Activated gamma-delta T cell (primary cell): ENCODE results near the gene GRM3.
"Not testable (repeated sequence)": the region's sequence is repeated elsewhere in the genome, so short reads cannot be mapped to it uniquely, and the experiment has no call there.

ENCODE experiments used
- DNase-seq: peaks from one replicate; lab custom pipeline; 2025; lab: John Stamatoyannopoulos, UW
- total RNA-seq, 2 donors: gene quantifications; one replicate each; lab custom pipeline; 2026; lab: John Stamatoyannopoulos, UW

Gene GRM3
- total RNA-seq: 0 reads per million in 2 donors

GRCh38 chr7:86643561-86644281, at the start of gene GRM3:
Gene GRM3, plus strand, starts transcription at chr7:86643909. Its CDS starts 121,237 bp downstream, at chr7:86765146.
- no peak for DNase-seq

GRCh38 chr7:86598311-86598710, 45.4 kb upstream of the GRM3 start:
- DNase-seq: no peak

DNA sequence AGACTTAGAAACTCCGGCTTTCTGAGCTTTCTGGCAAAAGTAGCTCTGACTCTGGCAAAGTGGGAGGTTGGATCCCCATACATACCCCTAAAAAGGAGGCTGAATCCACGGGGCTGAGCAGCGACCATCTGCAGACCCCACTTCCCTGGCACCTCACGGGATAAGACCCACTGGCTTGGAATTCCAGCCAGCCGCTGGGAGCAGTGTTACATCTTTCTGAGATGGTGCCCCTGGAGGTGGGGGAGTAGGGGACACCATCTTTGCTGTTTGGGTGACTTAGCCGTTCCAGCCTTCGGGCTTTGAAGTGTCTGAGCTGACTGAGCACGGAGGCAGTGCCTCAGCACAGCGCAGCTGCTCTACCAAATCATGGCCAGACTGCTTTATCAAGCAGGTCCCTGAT, 45.0 kb upstream of the GRM3 start:
- DNase-seq: no peak

DNA sequence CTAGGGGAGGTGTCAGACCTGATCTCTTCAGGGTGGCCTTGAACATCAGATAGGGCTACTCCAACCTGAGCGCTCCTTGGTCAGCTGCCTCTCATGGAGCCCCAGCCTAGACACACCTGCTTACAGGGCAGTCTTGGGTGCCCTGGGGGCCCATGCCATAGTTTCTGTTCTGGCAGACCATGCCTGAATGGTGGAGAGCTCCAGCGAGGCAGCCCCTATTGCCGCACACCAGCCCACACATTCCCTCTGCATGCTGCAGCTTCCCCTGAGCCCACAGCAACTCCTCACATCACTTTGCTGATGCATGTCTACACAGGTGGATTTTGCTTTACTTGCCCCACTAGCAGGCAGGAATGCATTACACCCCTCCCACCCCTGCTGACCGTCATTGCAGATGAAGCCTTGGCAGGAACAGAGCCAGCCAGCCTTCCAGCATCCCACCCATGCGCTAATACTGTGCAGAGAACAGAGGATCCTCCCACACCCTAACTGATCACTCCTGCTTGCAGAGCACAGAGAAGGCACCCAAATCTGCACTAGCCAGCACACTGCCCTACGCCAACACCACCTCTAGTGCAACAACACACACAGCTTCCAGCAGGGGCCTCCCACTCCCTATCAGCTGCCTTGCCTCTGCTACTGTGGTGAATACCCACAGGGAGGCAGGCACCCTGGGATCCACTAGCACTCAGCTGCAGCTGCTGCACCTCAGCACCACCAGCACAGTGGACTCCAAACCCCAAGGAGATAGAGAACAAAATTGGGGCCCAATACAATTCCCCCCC, 43.0 kb upstream of the GRM3 start:
- DNase-seq: no peak

- DNase-seq: not testable (repeated sequence)
Measured at GRCh38 chr7:86615711-86616110, 28.0 kb upstream of the GRM3 start.

DNA sequence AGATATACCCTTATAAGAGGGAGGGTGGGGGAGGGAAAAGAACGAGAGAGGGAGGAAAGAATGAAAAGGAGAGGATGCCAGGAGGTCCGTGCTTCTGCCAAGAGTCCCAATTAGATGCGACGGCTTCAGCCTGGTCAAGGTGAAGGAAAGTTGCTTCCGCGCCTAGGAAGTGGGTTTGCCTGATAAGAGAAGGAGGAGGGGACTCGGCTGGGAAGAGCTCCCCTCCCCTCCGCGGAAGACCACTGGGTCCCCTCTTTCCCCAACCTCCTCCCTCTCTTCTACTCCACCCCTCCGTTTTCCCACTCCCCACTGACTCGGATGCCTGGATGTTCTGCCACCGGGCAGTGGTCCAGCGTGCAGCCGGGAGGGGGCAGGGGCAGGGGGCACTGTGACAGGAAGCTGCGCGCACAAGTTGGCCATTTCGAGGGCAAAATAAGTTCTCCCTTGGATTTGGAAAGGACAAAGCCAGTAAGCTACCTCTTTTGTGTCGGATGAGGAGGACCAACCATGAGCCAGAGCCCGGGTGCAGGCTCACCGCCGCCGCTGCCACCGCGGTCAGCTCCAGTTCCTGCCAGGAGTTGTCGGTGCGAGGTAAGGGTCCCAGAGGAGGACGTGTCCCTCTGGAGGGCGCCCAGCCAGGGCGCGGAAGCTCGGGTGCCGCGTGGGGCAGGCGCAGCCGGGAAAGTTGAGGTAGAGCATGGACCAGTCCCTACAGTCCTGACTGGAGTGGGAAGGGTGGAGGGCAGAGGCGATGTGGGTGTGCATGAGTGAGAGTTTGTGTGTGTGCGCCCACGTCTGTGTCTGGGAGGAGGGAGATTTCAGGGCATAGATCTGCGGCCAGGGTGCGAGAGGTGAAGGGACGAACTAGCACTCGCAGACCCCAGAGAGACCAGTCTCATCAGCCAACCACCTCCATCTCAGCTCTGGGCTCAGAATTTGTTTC, 844 bp downstream of the GRM3 start:
- no peak for DNase-seq

- no peak for DNase-seq
Measured at GRCh38 chr7:86645225-86645608, 1.5 kb downstream of the GRM3 start.

GRCh38 chr7:86645676-86646276, 2.1 kb downstream of the GRM3 start:
- DNase-seq: no peak

DNA sequence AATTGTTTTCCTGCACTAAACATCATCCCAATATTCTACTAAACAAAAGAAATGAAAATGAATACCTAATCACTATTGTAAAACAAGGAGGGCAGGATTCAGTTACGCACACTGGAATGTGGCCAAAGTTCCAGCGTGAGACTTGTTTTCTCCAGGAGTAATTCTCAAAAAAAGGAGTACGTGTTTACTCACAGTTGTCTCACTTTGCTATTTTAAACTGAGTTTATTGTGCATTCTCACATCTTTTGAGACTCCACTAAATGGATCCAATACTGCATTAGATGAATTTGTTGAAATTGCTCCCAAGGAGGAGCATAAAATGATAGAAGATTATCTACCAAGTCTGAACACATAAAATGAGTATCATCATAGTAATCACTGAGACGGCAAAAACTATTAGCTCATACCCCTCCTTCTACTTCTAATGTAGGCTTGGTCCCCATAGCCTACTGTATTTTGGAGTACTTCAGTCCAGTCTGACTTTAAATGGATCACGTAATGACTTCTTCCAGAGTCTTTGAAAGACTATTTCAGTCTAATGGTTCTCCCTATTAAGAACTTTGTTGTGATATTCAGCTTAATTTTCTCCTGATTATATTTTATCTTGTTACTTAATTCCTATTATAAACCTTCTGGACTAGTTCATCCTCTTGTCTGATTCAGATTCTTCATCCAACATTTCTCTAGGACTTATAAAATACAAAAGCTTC, 3.8 kb downstream of the GRM3 start:
- no peak for DNase-seq

GRCh38 chr7:86648169-86648568, 4.5 kb downstream of the GRM3 start:
- DNase-seq: no peak

DNA sequence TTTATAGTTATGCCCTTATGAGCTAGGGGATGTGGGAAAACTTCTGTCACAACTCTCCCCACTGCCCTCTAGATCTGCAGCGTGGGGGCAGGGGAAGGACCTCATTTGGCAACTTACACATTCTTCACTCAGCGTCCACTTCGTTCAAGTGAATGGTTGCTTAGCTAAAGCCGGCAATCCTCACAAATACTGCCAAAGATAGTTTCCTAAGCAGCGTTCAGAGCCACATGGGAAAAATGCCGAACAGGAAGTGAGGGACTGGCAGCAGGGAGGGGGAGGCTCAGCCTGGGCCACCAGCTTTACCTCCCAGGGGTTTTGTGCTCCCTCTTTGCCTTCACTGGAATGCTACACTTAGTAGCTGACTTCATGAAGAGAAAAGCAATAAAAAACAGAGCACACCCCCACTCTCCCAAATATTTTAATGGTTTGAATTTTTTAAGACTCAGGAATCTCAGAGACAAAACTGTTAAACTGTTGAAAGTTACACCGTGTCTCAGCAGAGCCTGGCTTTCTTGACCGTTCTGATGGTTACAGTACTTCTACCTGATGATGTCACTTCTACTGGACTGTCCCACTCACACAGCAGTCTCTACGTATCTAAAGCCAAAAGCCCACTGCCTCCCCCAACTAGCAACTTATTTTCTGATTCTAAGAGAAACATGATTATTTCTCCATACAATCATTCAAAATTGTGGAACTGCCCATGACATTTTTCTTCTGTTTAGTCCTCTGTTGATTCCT, 10.4 kb downstream of the GRM3 start:
- no peak for DNase-seq

DNA sequence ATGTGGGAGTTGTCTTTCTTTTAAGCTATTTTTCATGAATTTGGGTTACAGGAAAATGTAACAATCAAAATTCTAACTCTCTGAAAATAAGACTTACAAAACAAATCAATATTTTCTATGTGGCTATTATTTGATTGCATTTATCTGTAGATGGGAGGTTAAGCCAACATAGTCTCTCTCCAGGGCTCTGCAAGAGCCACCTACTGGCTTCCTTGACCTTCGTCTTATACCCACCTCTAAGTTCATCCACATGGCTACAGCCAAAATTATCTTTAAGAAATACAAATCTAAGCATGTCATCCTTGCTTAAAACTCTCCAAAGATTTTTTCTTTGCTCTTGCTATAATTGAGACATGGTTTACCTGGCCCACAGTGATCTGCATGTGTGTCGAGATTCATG, 14.2 kb downstream of the GRM3 start:
- no peak for DNase-seq

GRCh38 chr7:86660950-86661462, 17.3 kb downstream of the GRM3 start:
- DNase-seq: no peak

DNA sequence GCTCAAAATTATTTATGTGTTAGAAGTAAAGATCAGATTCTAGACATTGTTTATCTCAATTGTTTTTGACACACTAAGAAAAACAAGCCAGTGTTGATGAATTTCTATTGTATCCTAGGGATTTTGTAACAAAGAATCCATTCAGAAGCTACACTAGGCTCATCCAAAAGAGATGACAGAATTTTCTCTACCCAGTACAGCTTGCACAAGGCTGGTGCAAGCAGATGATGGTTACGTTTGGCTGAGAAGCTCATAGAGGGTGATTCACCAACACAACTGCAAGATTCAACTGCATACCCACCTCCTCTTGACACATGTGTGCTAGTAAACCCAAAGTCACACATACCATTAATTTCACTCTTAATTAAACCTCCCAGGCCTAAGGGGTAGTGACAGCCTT, 20.8 kb downstream of the GRM3 start:
- no peak for DNase-seq

- no peak for DNase-seq
Measured at GRCh38 chr7:86664991-86665390, 21.3 kb downstream of the GRM3 start.

GRCh38 chr7:86665669-86666068, 22.0 kb downstream of the GRM3 start:
- no peak for DNase-seq

DNA sequence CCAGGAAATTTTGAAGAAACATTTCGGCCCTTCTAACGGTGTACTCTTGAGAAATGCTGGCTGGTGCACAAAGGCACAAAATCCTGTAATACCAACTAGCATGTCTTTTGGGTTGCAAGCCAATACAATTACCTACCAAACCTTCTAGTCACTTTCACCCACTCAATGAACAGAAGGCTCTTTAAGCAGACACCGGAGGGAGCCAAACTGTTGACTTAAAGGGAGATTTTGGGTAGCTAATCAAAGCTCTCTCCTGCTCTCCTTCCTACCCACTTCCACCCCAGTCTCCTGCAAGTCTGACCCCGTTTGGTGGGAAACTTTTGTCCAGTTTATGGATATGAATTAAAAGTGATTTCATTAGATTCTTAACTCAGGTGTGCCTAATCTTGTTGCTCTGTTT, 24.0 kb downstream of the GRM3 start:
- no peak for DNase-seq

DNA sequence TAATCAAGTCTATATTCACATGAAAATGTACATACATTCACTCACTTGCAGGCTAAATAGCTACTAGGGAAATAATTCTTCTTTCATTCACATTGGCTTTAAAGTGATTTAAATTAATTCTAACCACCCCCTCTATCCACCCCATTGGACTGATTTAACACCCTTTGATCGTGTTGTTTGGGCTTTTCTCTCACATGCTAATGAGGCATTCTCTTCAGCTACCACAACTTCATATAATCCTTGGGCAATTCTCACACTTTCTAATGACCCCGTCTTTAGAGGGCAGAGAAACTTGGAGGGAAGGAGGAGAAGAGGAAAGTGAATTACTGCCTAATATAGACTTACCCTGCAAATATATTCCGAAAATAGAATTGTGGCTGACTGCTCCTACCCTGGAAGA, 24.6 kb downstream of the GRM3 start:
- no peak for DNase-seq

GRCh38 chr7:86687831-86688230, 44.1 kb downstream of the GRM3 start:
- no peak for DNase-seq

GRCh38 chr7:86689363-86689762, 45.7 kb downstream of the GRM3 start:
- no peak for DNase-seq
